Uterus (tissue), 2 donors: ENCODE results near the gene DCDC2B.

ENCODE experiments used
- CTCF ChIP-seq, 4 experiments: fragments of 200-600 bp in 2 of 4; fragments of 450-650 bp in 2 of 4; sonication (generic) in 2 of 4; IDR thresholded peaks; one replicate each; pipeline ENCODE4 v1.5.1; 2016 to 2019; ENCODE audit warnings: antibody characterized with exemption in 4 of 4, mild to moderate bottlenecking in 2 of 4, moderate library complexity in 1 of 4
- POLR2A ChIP-seq, 2 donors: fragments of 450-650 bp; IDR thresholded peaks; one replicate each; pipeline ENCODE4 v1.6.1; 2016; ENCODE audit warnings: antibody characterized with exemption in 2 of 2, mild to moderate bottlenecking in 1 of 2, moderate library complexity in 1 of 2

DNA sequence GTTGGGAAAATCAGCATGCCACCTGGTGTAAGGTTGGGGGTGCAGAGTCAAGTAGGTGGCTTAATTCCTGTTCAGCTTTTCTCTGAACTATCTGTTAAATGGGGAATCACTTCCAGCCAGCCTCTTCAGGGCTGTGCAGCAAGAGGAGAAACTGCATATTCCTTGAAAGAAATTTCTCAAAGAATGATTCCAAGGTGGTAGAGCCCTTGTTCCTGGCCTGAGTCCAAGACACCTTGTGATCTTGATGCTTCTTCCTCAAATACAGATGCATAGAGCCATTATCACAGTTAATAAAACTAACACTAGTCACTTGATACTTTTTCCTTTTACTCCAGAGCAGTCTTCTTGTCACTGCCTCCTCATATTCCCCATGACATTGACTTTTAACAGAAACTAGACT lies 24.2 kb upstream of the DCDC2B start:
- TF ChIP-seq CTCF (IDR thresholded peaks at IDR 0.05), result no peak
- TF ChIP-seq POLR2A (IDR thresholded peaks at IDR 0.05), result no peak
